Measurements from ENCODE around the gene TAF11L9.
"Not testable (repeated sequence)": the region's sequence is repeated elsewhere in the genome, so short reads cannot be mapped to it uniquely, and the experiment has no call there.

Gene TAF11L9

DNA sequence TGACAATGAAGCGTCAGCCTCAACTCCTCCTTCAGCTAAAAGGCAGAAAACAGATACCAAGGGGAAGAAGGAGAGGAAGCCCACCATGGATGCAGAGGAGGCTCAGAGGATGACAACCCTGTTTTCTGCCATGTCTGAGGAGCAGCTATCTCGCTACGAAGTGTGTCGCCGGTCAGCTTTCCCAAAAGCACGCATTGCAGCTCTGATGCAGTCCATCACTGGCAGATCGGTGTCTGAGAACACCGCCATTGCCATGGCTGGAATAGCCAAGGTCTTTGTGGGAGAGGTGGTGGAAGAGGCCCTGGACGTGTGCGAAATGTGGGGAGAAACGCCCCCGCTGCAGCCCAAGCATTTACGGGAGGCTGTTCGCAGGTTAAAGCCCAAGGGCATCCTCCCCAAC, 10.8 kb upstream of the TAF11L9 start:
- Mint-ChIP-seq H3K27me3 (ENCODE audit: low read depth) (no peaks in the 10 kb centered on the region), H3K9me3 (no peaks in the 10 kb centered on the region)
- TF ChIP-seq, protein P1, sequence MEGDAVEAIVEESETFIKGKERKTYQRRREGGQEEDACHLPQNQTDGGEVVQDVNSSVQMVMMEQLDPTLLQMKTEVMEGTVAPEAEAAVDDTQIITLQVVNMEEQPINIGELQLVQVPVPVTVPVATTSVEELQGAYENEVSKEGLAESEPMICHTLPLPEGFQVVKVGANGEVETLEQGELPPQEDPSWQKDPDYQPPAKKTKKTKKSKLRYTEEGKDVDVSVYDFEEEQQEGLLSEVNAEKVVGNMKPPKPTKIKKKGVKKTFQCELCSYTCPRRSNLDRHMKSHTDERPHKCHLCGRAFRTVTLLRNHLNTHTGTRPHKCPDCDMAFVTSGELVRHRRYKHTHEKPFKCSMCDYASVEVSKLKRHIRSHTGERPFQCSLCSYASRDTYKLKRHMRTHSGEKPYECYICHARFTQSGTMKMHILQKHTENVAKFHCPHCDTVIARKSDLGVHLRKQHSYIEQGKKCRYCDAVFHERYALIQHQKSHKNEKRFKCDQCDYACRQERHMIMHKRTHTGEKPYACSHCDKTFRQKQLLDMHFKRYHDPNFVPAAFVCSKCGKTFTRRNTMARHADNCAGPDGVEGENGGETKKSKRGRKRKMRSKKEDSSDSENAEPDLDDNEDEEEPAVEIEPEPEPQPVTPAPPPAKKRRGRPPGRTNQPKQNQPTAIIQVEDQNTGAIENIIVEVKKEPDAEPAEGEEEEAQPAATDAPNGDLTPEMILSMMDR (IDR thresholded peaks at IDR 0.05; ENCODE audit: unreplicated experiment in 3 of 3) = no peak

DNA sequence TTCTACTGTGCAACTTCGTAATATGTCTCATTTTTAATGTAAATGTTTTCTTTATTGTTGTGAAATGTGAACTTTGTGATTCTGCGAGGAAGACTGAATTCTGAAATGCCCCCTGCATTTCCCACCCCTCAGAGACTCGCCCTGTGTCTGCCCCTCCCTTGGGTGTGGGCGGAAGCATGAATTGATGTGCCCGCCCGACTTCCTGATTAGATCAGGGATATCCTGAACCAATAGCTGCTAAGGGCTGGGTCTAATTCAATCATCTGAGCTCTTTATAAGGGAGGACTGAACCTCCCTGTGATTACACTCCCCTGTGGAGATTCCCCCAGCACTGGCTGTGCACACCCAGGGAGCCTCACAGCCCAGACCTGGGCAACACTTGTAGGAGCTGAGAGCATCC, 9.7 kb upstream of the TAF11L9 start, which contains the start of gene TAF11L11:
TSS of gene TAF11L11 (plus strand) at position 304 of the 400 bp plus-strand sequence.
- H3K27me3 Mint-ChIP-seq (ENCODE audit: low read depth); H3K4me3 Mint-ChIP-seq; H3K27ac Mint-ChIP-seq; H3K4me1 Mint-ChIP-seq; H3K9me3 Mint-ChIP-seq; H3K36me3 Mint-ChIP-seq (ENCODE audit: low read depth): not testable (repeated sequence)

More for the DNA sequence above, 10.8 kb upstream of the TAF11L9 start:
- H3K27ac Mint-ChIP-seq = no peak overlapping the region
- no peaks in the 10 kb centered on the region for H3K36me3 Mint-ChIP-seq (ENCODE audit: low read depth)
- H3K4me3 Mint-ChIP-seq = no peak overlapping the region
- no peaks in the 10 kb centered on the region for H3K4me1 Mint-ChIP-seq

DNA sequence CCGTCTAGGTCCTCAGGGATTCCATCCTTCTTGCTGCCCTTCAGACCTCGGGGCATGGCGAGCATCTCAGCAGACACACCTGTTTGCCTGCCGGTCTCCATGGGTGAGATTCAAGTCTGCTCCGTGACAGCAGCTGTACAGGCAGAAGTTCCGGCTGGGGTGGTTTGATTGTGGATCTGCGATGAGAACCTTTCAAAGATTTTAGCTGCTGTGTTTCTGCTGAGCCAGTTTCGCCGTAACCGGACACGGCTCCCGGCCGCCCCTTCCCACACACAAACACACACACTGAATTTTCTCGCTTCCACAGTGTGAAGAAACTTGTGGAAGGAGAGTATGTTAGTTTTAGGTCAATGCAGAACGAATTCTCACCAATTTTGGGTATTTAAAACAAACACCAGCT, 3.5 kb upstream of the TAF11L9 start, which contains the start of gene TAF11L10:
TSS of gene TAF11L10 (minus strand) at position 101 of the 400 bp plus-strand sequence.
- not testable (repeated sequence) for H3K27me3 Mint-ChIP-seq (ENCODE audit: low read depth); H3K27ac Mint-ChIP-seq

DNA sequence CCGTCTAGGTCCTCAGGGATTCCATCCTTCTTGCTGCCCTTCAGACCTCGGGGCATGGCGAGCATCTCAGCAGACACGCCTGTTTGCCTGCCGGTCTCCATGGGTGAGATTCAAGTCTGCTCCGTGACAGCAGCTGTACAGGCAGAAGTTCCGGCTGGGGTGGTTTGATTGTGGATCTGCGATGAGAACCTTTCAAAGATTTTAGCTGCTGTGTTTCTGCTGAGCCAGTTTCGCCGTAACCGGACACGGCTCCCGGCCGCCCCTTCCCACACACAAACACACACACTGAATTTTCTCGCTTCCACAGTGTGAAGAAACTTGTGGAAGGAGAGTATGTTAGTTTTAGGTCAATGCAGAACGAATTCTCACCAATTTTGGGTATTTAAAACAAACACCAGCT, 3.3 kb downstream of the TAF11L9 start, which contains the start of gene TAF11L8:
TSS of gene TAF11L8 (minus strand) at position 101 of the 400 bp plus-strand sequence.
- not testable (repeated sequence) for H3K27me3 Mint-ChIP-seq (ENCODE audit: low read depth); H3K27ac Mint-ChIP-seq; H3K4me1 Mint-ChIP-seq; H3K36me3 Mint-ChIP-seq (ENCODE audit: low read depth); H3K9me3 Mint-ChIP-seq; H3K4me3 Mint-ChIP-seq

More for the DNA sequence above, 3.5 kb upstream of the TAF11L9 start, which contains the start of gene TAF11L10:
- H3K4me1 Mint-ChIP-seq; H3K9me3 Mint-ChIP-seq; H3K36me3 Mint-ChIP-seq (ENCODE audit: low read depth); H3K4me3 Mint-ChIP-seq: not testable (repeated sequence)

DNA sequence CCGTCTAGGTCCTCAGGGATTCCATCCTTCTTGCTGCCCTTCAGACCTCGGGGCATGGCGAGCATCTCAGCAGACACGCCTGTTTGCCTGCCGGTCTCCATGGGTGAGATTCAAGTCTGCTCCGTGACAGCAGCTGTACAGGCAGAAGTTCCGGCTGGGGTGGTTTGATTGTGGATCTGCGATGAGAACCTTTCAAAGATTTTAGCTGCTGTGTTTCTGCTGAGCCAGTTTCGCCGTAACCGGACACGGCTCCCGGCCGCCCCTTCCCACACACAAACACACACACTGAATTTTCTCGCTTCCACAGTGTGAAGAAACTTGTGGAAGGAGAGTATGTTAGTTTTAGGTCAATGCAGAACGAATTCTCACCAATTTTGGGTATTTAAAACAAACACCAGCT, 8.5 kb downstream of the TAF11L9 start, which contains the start of gene TAF11L7:
TSS of gene TAF11L7 (minus strand) at position 101 of the 400 bp plus-strand sequence.
- not testable (repeated sequence) for H3K27me3 Mint-ChIP-seq (ENCODE audit: low read depth); H3K4me3 Mint-ChIP-seq; H3K27ac Mint-ChIP-seq; H3K9me3 Mint-ChIP-seq; H3K4me1 Mint-ChIP-seq; H3K36me3 Mint-ChIP-seq (ENCODE audit: low read depth)
